Stimulated activated CD8-positive, alpha-beta memory T cell treated with anti-CD3 and anti-CD28 coated beads, Interleukin-15, amount 100 ng/mL, for 48 hours (primary cell): ENCODE measurements around the gene SLC39A1.

Experiments
- DNase-seq, 2 donors: peaks; one replicate each; pipeline ENCODE4 v3.0.0-alpha.2; 2020; ENCODE audit warnings: low read depth in 2 of 2

Gene SLC39A1

DNA sequence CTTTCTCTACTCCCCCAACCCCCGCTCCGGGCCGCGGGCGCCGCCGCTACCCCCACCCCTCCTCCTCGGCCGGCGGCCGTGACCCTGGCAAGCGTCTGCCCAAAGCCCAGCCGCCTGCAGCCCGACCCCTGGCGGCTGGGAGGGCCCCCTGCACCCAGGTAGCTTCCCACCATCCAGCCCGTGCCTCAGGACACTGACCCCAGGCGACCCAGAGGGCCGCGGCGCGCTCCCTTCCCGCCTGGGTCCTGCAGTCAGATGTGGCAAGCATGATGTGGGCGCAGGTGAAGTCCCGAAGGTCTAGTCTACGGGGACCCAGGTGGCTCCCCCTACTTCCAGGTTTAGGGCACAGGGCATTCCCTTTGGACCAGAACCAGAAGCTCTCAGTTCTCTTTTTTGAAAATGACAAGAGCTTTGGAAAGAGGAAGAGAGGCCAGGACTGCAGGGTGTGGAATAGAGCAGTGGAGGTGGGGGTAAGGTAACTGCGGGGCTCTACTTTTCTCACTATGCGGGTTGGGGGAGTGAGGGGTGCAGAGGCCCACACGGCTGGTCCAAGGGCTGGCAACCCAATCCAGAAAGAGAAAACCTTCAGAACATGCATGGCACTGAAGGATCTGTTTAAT lies 16.6 kb downstream of the SLC39A1 start, which contains the start of gene DENND4B:
Gene DENND4B (minus strand): TSS at position 97 of the 620 bp plus-strand sequence. CDS start 2,344 bp downstream, outside the sequence.
- peak; percentile 67 to 68 for DNase-seq

DNA sequence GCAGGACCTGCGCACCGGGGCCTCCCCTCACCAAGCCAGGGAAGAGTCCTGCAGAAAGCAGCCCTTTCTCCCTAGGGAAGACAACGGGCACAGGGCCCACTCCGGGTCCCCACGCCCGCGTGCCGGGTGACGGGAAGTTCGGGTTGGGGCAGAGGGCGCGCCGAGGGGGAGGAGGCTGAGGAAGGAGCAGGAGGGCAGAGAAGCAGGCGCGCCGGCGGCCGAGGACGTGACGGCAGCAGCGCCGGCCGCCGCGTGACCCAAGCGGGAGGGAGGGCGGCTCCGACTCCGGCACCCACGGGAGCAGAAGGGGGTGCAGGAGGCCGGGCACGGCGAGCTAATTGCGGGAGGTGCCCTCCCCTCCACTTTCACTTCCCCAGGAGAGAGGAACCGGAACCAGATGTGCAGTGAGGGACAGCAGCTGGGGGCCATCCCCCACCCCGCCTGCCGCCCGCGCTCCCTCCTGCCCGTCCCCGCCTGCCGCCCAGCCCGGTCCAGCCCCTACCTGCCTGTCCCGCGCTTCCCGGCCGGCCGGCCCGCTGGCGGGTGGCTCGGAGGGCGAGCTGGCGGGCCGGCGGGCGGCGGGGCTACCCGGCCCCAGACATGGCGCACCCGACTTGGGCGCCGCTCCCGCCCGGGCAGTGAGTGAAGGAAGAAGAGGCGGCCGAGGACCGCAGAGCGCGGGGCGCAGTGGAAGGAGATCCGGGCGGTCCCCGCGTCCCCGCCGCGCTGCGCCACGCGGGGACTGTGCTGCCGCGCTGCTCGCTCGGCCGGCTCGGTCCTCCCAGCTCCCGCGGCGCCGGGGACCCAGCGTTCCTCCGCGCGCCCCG lies 17.3 kb downstream of the SLC39A1 start:
- DNase-seq, result peak; percentile 62 to 70

DNA sequence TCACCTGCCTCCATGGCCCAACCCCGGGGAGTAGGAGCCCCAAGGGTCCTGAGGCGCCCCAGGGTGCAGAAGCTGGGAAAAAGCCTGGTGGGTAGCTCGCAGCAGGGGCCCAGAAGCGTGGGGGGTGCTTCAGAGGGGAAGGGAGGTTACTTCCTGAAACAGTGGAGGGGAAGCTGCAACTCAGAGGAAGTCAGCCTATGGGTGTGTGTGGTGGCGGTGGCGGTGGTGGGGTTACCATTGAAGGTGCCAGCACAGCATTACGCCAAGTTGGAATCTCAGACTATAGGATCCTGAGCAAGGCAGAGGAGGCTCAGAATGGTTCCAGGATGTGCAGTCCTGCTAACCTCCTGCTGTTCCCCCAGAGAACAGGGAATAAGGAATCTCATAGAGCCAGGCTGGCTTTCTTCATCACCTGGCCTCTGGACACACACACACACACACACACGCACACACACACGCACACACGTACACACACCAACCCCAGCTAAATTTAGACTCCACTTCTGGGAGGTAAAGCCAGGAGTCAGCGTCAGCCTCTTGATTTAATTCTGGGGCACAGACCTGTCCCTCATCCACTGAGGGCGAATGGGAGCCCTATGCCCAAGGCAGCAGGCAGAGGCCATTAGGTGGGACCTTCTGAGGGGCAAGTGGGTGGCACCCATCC lies 18.1 kb downstream of the SLC39A1 start:
- peak; percentile 66 for DNase-seq

DNA sequence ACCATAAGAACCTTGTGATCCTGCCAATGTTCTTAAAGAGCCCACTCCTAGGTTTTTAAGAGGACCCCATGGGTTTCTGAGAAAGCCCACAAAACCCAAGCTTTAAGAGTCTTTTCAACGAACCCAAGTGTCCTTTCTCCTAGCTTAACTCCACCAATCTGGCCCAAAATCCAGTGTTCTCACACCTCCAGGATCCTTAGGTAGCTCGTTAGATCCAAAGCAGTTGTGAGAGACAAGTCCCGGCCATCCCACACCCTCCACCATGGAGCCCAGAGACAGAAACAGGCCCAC lies 18.6 kb downstream of the SLC39A1 start:
- no peak for DNase-seq

DNA sequence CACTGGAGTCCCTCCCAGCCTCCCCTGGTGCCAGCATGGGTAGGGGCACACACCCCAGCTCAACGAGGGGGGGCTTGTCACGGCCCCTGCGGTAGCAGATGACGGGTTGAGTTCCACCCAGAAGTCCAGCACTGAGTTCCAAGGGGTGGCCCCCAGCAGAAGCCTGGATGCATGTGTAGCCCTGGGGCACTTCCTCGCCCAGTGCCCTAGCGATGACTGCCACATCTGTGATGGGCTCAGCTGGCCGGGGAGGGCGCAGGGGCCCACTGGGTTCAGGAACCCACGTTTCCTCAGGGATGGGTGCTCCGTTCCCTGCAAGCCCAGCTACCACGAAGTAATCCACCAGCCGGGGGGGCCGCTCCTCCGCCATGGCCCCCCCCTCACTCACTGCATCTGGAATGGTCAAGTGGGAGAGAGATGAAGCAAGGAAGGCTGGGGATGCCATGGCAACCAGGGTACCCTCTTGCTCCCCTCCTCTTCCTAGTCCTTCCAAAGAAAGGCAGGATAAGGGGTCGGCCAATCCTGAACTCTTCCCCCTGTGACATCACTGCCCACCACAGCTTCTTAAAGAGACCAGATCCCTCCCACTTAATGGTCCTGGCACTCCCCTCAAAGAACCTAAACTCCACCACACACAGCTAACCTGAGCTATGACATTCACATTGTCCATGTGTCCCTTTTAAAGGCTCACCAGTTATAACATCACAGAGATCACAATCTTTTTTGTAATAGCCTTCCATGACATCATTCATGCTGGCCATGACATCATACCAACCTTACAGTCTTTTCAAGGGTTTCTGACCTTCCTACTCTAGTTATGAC lies 19.1 kb downstream of the SLC39A1 start:
- no peak for DNase-seq

DNA sequence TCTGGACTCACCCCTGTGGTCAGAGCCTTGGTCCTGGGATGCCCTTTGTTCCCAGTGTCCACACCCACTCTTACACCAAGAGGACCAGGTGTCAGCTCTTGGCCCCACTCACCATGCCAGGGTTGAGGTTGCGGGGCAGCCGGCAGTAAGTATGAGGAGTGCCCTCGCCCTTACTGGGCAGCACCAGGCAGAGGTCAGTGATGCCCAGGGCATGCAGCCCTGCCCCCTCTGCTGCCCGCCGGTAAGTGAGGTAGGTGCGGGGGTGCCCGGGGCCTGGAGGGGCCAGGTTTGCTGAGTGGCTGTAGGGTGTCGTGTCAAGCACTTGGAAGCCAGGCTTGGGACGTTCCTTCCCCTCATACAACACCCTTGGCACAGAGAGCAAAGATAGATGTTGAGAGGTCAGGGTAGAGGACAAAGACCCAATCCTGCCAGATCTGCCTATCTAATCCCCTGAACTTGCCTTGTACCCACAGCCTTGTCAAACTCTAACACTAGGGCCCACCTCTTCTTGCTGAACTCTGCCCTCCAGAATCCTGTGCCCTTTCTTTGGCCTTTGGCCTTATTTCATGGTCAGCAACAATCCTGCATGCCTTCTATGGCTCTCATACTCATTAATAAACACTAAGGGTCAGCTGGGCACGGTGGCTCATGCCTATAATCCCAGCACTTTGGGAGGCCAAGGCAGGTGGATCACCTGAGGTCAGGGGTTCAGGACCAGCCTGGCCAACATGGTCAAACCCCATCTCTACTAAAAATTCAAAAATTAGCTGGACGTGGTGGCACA lies 20.4 kb downstream of the SLC39A1 start:
- DNase-seq, result no peak

DNA sequence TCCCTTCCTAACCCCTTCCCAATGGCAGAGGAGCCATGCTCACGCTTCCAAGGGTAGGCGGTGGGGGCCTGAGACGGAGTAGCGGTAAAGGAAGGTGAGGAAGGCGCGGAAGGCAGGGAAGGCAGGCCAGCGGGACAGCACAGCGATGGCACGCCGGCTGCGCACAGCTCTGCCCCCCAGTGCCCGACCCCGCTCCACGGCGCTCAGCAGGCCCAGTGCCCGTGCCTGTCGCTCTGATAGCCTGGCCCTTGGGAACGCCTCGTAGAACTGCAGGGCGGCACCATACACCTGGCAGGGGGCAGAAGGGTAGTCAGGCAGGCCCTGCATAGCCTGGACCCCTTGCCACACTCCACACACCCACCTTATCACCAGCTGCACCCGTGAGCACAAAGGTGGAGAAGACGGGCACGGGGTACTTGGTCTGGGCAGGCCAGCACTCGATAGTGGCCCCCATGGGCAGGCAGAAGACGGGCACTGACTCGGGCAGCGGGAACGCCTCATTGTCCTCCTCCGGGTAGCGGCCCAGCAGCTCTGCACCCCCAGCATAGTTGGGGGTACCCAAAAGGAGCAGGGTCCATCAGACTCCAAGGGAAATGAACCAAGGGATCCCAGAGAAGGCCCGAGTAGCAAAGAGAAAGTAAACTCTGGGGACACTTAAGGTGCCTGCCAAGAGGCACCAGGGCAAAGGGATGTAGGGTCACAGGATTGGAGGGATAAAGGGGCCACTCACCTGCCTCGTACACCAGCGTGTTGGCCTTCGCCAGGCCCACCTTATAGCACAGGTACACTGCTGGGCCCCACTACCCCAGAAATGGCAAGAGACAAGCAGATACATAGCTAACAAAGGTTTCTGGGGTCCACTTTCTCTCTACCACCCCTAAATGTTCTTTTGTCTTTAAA lies 21.3 kb downstream of the SLC39A1 start:
- no peak for DNase-seq

DNA sequence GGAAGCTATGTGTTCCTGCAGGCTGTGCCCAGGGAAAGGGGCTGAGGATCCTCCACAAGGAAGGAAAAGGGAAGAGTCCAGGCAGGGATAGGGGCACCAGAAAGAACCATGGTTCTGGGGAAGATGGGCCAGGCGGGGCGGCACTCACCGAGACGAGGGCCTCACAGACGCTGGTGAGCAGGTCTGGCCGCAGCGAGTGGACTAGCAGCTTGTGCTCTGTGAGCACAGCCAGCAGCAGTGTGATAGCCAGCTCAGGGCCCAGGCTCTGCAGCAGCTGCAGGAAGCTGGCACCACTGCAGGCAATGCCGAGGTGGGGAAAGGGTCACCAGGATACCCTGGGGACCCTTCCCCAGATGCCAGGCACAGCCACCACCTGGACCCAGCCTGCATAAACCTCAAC lies 22.6 kb downstream of the SLC39A1 start:
- DNase-seq, result no peak

DNA sequence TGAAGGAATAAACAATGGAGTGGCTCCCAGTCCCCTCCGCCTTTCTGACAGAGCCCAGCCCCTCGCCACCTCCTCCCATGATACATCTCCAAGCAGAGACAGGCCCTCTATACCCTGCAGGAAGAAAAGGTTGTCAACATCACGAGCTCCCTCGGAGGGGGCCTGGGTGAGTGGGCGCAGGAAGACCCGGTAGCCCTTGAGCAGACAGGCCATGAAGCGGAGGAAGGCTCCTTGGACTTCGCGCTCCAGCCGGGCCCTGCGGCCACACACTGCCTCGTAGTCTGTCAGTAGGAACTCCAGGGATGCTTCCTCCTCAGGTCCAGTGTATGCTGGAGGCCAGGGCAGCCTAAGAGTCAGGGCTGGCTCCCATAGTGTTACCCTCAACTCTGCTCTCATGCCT lies 23.9 kb downstream of the SLC39A1 start:
- no peak for DNase-seq

DNA sequence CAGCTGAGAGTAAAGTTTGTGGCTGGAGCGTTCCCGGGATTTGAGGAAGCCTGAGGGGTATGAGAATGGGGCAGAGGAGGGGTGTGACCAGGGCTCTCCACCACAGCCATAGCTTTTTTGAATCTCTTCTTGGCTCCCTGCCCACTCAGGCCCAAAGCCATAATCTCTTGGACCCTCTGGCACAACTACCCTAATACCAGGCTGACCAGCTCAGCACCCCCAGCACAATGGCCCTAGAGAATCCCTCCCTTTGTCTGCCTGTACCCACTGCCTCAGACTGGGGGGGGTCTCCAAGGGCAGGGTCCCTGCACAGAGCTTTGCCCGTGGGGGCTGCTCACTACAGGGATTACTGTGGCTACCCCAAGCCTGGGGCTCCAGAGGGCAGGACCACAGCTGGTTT lies 24.3 kb downstream of the SLC39A1 start:
- no peak for DNase-seq

DNA sequence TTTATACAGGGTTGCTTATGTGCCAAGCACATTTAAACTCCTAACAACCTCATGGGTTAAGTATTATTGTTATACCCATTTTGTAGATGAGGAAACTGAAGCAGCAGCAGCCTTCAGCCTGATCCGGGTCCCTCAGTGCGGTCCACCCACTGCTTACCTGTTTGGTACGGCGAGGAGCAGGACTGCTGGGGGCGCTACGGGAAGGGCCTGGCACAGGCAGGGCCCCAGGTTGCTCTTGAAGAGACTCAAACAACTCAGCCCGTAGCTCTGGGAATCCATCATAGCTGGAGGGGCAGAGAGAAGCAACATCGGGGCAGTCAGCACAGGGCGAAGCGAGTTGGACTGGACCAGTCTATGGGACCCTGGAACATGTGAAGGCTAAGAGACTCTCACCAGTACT lies 26.0 kb downstream of the SLC39A1 start:
- DNase-seq, result no peak

DNA sequence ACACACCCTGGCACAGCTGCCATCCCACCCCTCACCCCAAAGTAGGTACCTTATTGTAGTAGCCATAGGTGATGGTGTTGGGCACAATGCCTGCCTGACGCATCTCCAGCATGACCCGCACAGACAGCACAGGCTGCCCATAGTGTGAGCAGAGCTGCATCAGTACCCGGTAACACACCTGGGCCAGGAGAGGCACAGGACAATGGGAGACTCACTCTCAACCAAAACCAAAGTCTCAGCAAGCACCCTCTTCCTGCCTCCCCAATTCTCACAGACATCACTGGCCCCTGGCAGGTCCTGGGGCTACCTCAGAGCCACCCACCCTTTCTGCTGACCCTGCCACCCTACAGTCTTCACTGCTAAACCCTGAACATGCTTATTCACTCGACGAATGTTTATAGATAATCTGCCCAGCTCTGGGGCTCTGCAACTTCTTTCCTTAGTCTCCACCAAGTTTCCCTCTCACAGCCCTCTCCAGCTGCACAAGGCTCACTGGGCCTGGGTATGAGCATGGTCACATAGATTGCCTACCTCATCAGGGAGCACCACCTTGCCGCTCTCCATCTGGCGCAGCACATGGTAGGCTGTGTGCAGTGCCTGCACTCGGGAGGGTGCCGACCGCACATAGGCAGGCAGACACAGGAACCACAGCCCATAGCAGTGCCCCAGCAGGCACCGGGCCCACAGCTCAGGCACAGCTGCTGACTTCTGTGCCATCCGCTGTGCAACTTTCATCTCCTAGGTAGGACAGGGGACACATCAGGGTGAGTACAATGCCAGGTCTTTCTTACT lies 27.1 kb downstream of the SLC39A1 start:
- DNase-seq, result no peak

DNA sequence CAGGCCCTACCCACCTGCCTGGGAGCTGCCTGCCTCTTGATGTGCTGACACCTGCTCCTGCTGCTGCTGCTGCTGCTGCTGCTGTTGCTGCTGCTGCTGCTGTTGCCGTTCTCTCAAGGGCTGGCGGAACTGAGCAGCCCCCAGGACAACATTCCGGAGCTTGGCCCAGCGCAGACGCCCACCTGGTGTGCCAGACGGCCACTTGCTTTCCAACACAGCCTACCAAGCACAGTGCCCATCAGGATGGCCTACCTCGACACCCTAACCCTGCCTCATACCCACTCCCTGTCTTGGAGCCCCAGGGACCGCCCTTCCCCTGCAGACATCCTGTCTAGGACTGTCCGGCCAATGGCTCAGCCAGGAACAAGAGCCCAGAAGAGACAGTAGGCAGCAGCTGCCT lies 28.6 kb downstream of the SLC39A1 start:
- DNase-seq, result no peak

DNA sequence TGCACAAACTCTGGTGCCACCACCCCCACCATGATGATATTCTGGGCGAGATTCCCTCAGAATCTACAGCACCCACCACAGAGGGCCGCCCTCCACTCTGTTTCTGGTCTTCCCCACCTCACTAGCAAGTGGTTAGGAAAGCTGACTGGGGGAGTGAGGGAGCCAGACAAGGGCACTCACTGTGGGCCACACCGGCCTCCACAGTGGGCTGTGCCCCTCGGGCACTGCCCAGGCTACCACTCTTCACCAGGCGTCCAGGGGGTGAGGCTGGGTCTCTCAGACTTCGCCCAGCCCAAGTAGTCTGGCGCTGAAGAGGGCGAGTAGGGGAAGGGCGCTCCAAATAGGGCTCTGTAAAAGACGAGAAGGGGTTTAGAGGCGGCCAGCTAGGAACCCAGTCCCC lies 29.4 kb downstream of the SLC39A1 start:
- DNase-seq, result no peak

DNA sequence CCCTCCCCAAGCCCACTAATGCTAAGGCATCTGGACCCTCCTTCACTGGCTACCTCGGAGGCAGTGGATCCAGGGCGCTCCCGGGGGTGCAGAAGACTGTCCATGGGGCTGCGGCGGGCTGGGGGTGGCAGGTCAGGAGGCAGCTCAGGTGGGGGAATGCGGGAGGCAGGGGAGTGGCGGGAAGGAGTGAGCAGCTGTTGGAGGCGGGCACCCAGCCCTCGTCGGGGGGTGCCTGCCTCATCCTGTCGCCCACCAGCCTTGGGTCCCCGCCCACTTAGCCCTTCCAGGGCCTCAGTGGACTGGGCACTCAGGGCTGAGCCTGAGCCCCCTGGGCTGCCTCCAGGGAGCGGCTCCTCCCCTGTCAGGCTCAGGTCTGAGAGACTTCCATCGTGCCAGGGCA lies 29.9 kb downstream of the SLC39A1 start:
- no peak for DNase-seq

DNA sequence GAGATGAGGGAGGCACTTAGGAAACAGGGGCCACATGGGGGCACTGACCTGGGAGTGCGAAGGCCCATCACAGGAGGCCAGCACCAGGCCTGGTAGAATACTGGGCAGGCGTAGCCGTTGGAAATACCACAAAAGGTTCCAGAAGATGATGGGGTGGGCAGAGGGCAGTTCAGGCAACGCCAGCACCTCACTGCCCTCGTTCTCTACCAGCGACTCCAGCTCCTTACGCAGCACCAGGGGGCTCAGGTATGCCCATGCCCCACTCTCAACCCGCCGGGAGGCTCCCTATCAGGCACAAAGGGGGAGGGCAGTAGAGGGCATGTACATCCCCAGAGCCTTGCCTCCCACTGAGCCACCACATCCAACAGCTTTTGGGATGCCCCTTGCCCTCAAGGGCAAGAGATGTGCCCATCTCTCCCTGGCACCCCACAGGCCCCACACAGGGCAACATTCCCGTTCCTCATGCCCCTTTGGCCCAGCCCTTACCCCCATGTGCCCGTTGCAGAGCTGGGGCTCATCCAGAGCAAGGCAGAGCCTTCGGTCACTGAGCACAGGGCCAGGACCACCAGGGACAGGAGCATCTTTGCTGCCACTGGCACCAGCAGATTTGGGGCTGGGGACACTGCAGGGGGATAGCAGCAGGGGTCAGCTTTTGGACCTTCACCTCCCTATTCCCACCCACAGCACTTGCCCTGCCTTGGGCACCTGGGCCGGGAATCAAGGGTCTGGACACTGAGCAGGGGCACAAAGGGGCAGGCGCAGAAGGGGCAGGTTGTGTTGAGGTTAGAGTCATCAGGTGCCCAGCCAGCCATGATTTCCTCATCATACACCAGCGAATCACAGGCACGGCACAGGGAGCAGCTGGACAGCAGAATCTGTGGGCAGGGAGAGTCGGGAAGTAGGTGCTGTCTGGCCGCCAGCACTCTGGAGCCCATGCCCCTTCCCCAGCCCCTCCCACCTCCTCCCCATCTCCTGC lies 30.9 kb downstream of the SLC39A1 start:
- DNase-seq, result no peak

DNA sequence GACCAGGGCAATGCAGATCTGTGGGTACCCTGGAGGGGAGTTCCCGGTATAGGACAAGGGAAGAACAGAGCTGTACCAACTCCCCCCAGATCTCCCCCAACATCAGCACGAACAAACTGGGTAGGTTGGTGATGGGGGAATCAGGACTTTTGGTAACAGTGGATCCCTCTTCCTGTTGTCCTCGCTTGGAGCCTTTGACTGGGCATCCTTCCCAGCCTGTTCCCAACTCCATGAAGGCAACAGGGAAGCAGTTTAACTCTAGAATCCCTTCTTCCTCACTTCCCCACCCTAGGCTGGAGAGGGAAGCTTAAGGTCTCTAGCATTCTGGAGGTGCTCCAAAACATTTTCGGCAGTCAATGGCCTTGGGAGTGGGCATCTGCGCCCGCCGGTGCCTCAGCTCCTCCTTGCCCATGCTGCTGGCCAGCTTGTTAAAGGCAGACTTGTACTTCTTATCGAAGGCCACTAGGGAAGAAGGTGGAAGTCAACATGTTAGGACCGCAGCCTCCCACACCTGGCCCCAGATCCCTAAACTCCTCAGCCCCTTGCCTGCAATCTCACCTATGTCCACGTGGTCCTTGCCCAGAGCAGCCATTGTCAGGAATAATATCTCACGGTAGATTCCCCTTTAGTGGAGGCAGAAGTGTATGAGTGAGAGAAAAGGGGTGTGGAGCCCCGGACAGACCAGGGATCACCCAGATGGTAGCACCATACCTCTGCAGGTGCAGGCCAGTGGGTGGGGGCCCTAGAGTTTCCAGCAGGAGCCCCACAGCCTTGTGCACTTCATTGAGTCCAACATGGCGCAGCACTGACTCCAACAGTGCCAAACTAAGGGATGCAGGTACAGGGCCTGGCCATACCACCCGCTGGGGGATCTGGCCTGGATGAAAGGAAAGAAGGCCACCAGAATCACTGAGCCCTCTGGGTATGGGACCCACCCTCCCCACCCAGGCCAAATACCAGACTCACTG lies 33.1 kb downstream of the SLC39A1 start:
- DNase-seq, result no peak
